Measurements from ENCODE around the gene CPEB1.

The CPEB1 gene

GRCh38 chr15:82566690-82567089 is 80.5 kb downstream of the CPEB1 start:
- no peak overlapping the region for H3K4me3 ChIP-seq (ENCODE audit: low read depth, low read length)
- TF ChIP-seq CTCF (IDR thresholded peaks at IDR 0.05; ENCODE audit: borderline replicate concordance, insufficient read depth, low read depth, low read length): no peak

GRCh38 chr15:82558502-82558901 is 88.7 kb downstream of the CPEB1 start:
- H3K4me3 ChIP-seq (ENCODE audit: low read depth, low read length): no peak overlapping the region
- TF ChIP-seq CTCF (IDR thresholded peaks at IDR 0.05; ENCODE audit: borderline replicate concordance, insufficient read depth, low read depth, low read length): no peak

DNA sequence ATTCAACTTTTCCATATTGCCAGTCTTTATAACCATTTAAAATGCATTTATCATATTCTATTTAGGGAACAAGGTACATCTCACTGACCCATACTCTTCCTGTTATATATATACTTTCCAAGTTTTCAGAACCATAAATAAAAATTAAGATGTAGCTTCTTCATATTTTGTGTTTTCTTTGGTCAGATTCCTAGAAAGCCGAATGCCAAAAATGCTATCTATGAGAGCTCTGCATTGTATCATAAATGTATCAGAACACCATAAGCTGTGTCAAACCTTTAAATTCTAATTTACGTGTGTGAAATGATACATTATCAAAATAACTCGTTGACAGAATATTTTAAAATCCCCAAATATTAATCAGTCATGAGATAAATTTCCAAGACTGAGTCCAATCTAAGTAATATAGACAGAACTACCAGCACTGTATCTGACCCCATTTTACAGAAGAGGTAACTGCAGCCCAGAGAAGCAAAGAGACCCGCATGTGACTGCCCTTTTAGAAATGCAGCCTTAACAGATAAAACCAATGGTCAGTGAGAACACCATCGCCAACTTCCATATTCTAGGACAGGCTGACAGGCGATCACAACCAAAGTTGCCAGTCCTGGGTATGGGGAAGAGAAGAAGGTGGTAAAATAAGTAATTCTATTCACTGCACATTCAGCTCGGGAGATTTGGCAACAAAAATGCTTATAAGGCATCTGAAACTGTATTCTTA is 90.7 kb downstream of the CPEB1 start:
- no peak for TF ChIP-seq CTCF (IDR thresholded peaks at IDR 0.05; ENCODE audit: borderline replicate concordance, insufficient read depth, low read depth, low read length)

DNA sequence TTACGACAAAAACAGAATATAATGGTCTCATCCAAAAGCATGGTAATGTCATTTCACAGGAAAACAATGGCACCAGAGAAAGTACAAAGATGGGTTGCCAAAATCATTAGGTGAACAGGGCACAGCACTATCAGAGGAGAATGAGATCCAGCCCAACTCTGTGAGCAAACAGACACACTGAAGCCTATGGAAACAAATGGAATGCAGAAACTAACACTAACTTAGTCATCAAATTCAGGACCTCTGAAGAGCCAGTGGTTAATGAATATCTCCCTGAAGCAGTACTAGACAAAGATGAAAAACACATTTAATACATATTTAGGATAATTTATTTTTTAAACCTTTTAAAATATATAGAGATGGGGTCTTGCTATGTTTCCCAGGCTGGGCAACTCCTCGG is 92.3 kb downstream of the CPEB1 start:
- TF ChIP-seq CTCF (IDR thresholded peaks at IDR 0.05; ENCODE audit: borderline replicate concordance, insufficient read depth, low read depth, low read length): no peak
- H3K4me3 ChIP-seq (ENCODE audit: low read depth, low read length): no peak overlapping the region

More for the DNA sequence above, 90.7 kb downstream of the CPEB1 start:
- H3K4me3 ChIP-seq (ENCODE audit: low read depth, low read length): no peak overlapping the region

- no peak for TF ChIP-seq CTCF (IDR thresholded peaks at IDR 0.05; ENCODE audit: borderline replicate concordance, insufficient read depth, low read depth, low read length)
- no peak overlapping the region for H3K4me3 ChIP-seq (ENCODE audit: low read depth, low read length)
These were observed 92.8 kb downstream of the CPEB1 start for GRCh38 chr15:82554351-82554750.

DNA sequence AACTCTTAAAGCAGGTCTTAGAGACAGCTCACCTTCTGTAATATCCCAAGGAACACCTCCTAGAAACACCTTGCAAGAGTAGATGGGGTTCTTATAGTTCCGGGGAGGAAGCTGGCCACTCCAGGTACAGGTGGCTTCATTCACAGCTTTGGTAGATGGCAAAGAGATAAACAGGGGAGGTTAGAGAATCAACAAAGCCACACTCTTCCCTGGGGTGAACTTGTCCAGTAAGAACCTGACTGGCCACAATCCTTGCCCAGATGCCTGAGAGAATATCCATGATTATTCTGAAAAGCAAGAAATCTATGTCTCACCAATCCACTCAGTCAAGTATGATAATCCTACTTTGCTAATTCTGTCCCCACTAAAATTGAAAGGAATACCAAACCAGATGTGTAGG is 93.3 kb downstream of the CPEB1 start:
- no peak overlapping the region for H3K4me3 ChIP-seq (ENCODE audit: low read depth, low read length)
- TF ChIP-seq CTCF (IDR thresholded peaks at IDR 0.05; ENCODE audit: borderline replicate concordance, insufficient read depth, low read depth, low read length): no peak

GRCh38 chr15:82552861-82553260 is 94.3 kb downstream of the CPEB1 start:
- no peak for TF ChIP-seq CTCF (IDR thresholded peaks at IDR 0.05; ENCODE audit: borderline replicate concordance, insufficient read depth, low read depth, low read length)
- H3K4me3 ChIP-seq (ENCODE audit: low read depth, low read length): no peak overlapping the region

Data from GM12875 (cell line).